Panc1 (cell line): ENCODE results near the gene CALHM3. TPM values are rescaled to one million over a fixed set of nuclear protein-coding genes. Genes with fewer than 3 reads are reported as not detected.

ENCODE experiments used
- ATAC-seq: fragments of 200-7000 bp; cut with Tn5 transposase; 2 replicates; pipeline ENCODE4 v1.9.1; 2020; ENCODE audit warnings: mild to moderate bottlenecking, moderate library complexity
- BruUV-seq: library from RNA; stranded (reverse); fragments of 400-500 nt; replicated peaks from 2 replicates; lab custom pipeline; 2021; lab: Mats Ljungman, UMichigan
- CTCF ChIA-PET: fragments of 300-600 bp; sonication (Branson Sonifier 250); formaldehyde crosslinking; loops from one replicate; lab custom pipeline; 2022; ENCODE audit warnings: antibody characterized with exemption; lab: Charles Lee
- POLR2A ChIA-PET: fragments of 300-600 bp; sonication (Branson Sonifier 250); formaldehyde crosslinking; loops from one replicate; lab custom pipeline; 2022; ENCODE audit warnings: antibody characterized with exemption; lab: Charles Lee
- DNase-seq: peaks from one replicate; pipeline ENCODE4 v3.0.0-alpha.2; 2010; ENCODE audit warnings: low read depth, low spot score
- H3K27ac ChIP-seq: 2 replicates; pipeline ENCODE4 v1.5.1; 2011; ENCODE audit warnings: mild to moderate bottlenecking, low read length, inconsistent platforms
- H3K27me3 ChIP-seq: fragments of 200-500 bp; sonication (Bioruptor generic); 2 replicates; pipeline ENCODE4 v1.6.0; 2014; ENCODE audit warnings: low read length, inconsistent platforms; ENCODE audit not compliant: control insufficient read depth, insufficient read depth
- H3K36me3 ChIP-seq: fragments of 200-500 bp; sonication (Bioruptor generic); 2 replicates; pipeline ENCODE4 v1.5.1; 2014; ENCODE audit warnings: inconsistent platforms, mild to moderate bottlenecking, low read length, moderate library complexity; ENCODE audit not compliant: control insufficient read depth, insufficient read depth
- H3K4me1 ChIP-seq: 2 replicates; pipeline ENCODE4 v1.5.1; 2011; ENCODE audit warnings: inconsistent platforms, mild to moderate bottlenecking, low read length, moderate library complexity; ENCODE audit not compliant: control insufficient read depth, insufficient read depth
- H3K4me3 ChIP-seq, 2 experiments: 2 replicates each; pipeline ENCODE4 v1.5.1; 2011 to 2012; ENCODE audit warnings: low read depth in 2 of 2, low read length in 2 of 2, mild to moderate bottlenecking in 2 of 2, inconsistent platforms in 1 of 2, moderate library complexity in 1 of 2
- H3K9me3 ChIP-seq: fragments of 200-500 bp; sonication (Bioruptor generic); 2 replicates; pipeline ENCODE4 v1.5.1; 2014; ENCODE audit warnings: low read depth, mild to moderate bottlenecking, inconsistent platforms, low read length, moderate library complexity; ENCODE audit not compliant: control insufficient read depth, insufficient read depth
- POLR2AphosphoS5 ChIP-seq: IDR thresholded peaks from 2 replicates; pipeline ENCODE4 v1.6.1; 2012; ENCODE audit warnings: mild to moderate bottlenecking, low read depth, low read length, moderate library complexity
- SIN3A ChIP-seq: IDR thresholded peaks from 2 replicates; pipeline ENCODE4 v1.6.1; 2012; ENCODE audit warnings: low read depth, mild to moderate bottlenecking, low read length, moderate library complexity, borderline replicate concordance; ENCODE audit not compliant: insufficient read depth
- TCF7L2 ChIP-seq: IDR thresholded peaks from 2 replicates; pipeline ENCODE4 v1.6.1; 2011; ENCODE audit warnings: mild to moderate bottlenecking, low read depth, low read length, inconsistent platforms
- in situ Hi-C: cut with HindIII; loops from 2 replicates; pipeline ENCODE4 v1.10.0; 2016; ENCODE audit warnings: low sequenced_read_pairs, low pct_unique_long_range_greater_than_20kb
- intact Hi-C: fragments of 100-400 bp; cut with micrococcal nuclease; formaldehyde crosslinking; loops from one replicate; pipeline ENCODE4 v1.10.0; 2022; ENCODE audit not compliant: unreplicated experiment
- total RNA-seq: library from RNA; stranded (reverse); gene quantifications from one replicate; pipeline ENCODE4 v1.2.1, GENCODE V29; 2021; ENCODE audit not compliant: unreplicated experiment
- TF ChIP-seq, protein P1 (sequence below), 2 experiments: IDR thresholded peaks; 2 replicates each; pipeline ENCODE4 v1.6.1; 2011 to 2012; ENCODE audit warnings: low read depth in 2 of 2, control low read depth in 1 of 2, low read length in 1 of 2, mild to moderate bottlenecking in 1 of 2, moderate library complexity in 1 of 2; ENCODE audit not compliant: insufficient read depth in 1 of 2
- TF ChIP-seq, protein P2 (sequence below): fragments of 450-650 bp; IDR thresholded peaks from 2 replicates; pipeline ENCODE4 v1.5.1; 2017; ENCODE audit warnings: mild to moderate bottlenecking

Gene CALHM3
- total RNA-seq, 1 experiment from 2014 or later, result not detected

- intact Hi-C loops, result no loop called here
- BruUV-seq, result no TSS peak
- Histone ChIP-seq H3K9me3 (no peaks in the 10 kb centered on the region), H3K27ac (no peak overlapping the region), H3K36me3 (no peaks in the 10 kb centered on the region), H3K4me3 (no peak overlapping the region), H3K4me1 (no peaks in the 10 kb centered on the region), H3K27me3 (no peaks in the 10 kb centered on the region)
- DNase-seq (no peak), ATAC-seq (no peak)
- POLR2A ChIA-PET, result interaction anchor here (0.5 kb wide), 1 partner anchor 103 kb away, joined by 4 read pairs; no protein-coding TSS in a partner anchor
- TF ChIP-seq POLR2AphosphoS5 (no peak), SIN3A (no peak), TCF7L2 (no peak)
- TF ChIP-seq, protein P1, sequence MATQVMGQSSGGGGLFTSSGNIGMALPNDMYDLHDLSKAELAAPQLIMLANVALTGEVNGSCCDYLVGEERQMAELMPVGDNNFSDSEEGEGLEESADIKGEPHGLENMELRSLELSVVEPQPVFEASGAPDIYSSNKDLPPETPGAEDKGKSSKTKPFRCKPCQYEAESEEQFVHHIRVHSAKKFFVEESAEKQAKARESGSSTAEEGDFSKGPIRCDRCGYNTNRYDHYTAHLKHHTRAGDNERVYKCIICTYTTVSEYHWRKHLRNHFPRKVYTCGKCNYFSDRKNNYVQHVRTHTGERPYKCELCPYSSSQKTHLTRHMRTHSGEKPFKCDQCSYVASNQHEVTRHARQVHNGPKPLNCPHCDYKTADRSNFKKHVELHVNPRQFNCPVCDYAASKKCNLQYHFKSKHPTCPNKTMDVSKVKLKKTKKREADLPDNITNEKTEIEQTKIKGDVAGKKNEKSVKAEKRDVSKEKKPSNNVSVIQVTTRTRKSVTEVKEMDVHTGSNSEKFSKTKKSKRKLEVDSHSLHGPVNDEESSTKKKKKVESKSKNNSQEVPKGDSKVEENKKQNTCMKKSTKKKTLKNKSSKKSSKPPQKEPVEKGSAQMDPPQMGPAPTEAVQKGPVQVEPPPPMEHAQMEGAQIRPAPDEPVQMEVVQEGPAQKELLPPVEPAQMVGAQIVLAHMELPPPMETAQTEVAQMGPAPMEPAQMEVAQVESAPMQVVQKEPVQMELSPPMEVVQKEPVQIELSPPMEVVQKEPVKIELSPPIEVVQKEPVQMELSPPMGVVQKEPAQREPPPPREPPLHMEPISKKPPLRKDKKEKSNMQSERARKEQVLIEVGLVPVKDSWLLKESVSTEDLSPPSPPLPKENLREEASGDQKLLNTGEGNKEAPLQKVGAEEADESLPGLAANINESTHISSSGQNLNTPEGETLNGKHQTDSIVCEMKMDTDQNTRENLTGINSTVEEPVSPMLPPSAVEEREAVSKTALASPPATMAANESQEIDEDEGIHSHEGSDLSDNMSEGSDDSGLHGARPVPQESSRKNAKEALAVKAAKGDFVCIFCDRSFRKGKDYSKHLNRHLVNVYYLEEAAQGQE (IDR thresholded peaks at IDR 0.05; ENCODE audit: insufficient read depth in 1 of 2, low read depth in 2 of 2, low read length in 1 of 2), result no peak
- TF ChIP-seq, protein P2, sequence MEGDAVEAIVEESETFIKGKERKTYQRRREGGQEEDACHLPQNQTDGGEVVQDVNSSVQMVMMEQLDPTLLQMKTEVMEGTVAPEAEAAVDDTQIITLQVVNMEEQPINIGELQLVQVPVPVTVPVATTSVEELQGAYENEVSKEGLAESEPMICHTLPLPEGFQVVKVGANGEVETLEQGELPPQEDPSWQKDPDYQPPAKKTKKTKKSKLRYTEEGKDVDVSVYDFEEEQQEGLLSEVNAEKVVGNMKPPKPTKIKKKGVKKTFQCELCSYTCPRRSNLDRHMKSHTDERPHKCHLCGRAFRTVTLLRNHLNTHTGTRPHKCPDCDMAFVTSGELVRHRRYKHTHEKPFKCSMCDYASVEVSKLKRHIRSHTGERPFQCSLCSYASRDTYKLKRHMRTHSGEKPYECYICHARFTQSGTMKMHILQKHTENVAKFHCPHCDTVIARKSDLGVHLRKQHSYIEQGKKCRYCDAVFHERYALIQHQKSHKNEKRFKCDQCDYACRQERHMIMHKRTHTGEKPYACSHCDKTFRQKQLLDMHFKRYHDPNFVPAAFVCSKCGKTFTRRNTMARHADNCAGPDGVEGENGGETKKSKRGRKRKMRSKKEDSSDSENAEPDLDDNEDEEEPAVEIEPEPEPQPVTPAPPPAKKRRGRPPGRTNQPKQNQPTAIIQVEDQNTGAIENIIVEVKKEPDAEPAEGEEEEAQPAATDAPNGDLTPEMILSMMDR, result no peak
- CTCF ChIA-PET, result no interaction called here
- in situ Hi-C loops, result no loop called here
Measured at GRCh38 chr10:103463499-103463898, 15.5 kb downstream of the CALHM3 start.

- Histone ChIP-seq H3K27me3 (no peaks in the 10 kb centered on the region), H3K36me3 (no peaks in the 10 kb centered on the region), H3K9me3 (no peaks in the 10 kb centered on the region), H3K4me1 (no peaks in the 10 kb centered on the region), H3K27ac (no peak overlapping the region), H3K4me3 (no peak overlapping the region)
- intact Hi-C loops, result no loop called here
- TF ChIP-seq, protein P2, result no peak
- TF ChIP-seq POLR2AphosphoS5 (no peak), TCF7L2 (no peak), SIN3A (no peak)
- TF ChIP-seq, protein P1 (IDR thresholded peaks at IDR 0.05; ENCODE audit: insufficient read depth in 1 of 2, low read depth in 2 of 2, low read length in 1 of 2), result no peak
- no peak for ATAC-seq
- BruUV-seq, result no TSS peak
- in situ Hi-C loops, result no loop called here
- DNase-seq, result no peak
- ChIA-PET CTCF (interaction anchor here (0.6 kb wide), 1 partner anchor 70 kb away, joined by 4 read pairs; no protein-coding TSS in a partner anchor), POLR2A (no interaction called here)
Measured at GRCh38 chr10:103459615-103460014, 19.4 kb downstream of the CALHM3 start.
